Measurements from ENCODE around the gene INPP5D.

GRCh38 chr2:233141901-233142300 lies 81.8 kb downstream of the INPP5D start:
- TF ChIP-seq CTCF (IDR thresholded peaks at IDR 0.05) = no peak
- TF ChIP-seq EZH2 (IDR thresholded peaks at IDR 0.05; ENCODE audit: borderline replicate concordance, insufficient read depth, low read depth, low read length, poor library complexity, severe bottlenecking) = no peak
